ENCODE results near the gene NUDT14. TPM values are rescaled to one million over a fixed set of nuclear protein-coding genes. Genes with fewer than 3 reads are reported as not detected.

Gene NUDT14
- total RNA-seq, 4 donors from 2014 or later, result 0.66 to 2.7 (median 1.8) TPM

GRCh38 chr14:105128059-105128458 is 53.1 kb downstream of the NUDT14 start:
- H3K27ac ChIP-seq, result no peak overlapping the region
- no peak overlapping the region for H3K4me3 ChIP-seq
- DNase-seq (ENCODE audit: low spot score in 2 of 2), result no peak
- H3K27me3 ChIP-seq, result no peaks in the 10 kb centered on the region
- no peaks in the 10 kb centered on the region for H3K4me1 ChIP-seq
- TF ChIP-seq POLR2A (IDR thresholded peaks at IDR 0.05) (no peak), CTCF (IDR thresholded peaks at IDR 0.05) (no peak), EP300 (IDR thresholded peaks at IDR 0.05) (no peak)
- 49 to 59% methylated on average over 5 of the region's 5 CpGs for WGBS, 2 donors
- H3K9me3 ChIP-seq, result peaks cover 0 to 33% (median 2%) of the 10 kb centered on the region in 4 donors
- no peaks in the 10 kb centered on the region for H3K36me3 ChIP-seq

- TF ChIP-seq POLR2A (IDR thresholded peaks at IDR 0.05), result no peak
- no peak for TF ChIP-seq CTCF (IDR thresholded peaks at IDR 0.05)
- no peak for TF ChIP-seq EP300 (IDR thresholded peaks at IDR 0.05)
- Histone ChIP-seq H3K4me1 (no peaks in the 10 kb centered on the region), H3K27me3 (no peaks in the 10 kb centered on the region), H3K36me3 (no peaks in the 10 kb centered on the region), H3K4me3 (no peak overlapping the region), H3K9me3 (peaks cover 0 to 40% (median 2%) of the 10 kb centered on the region in 4 donors), H3K27ac (no peak overlapping the region)
- 53 to 68% methylated on average over 9 of the region's 9 CpGs for WGBS, 2 donors
- DNase-seq (ENCODE audit: low spot score in 2 of 2), result no peak
Measured at GRCh38 chr14:105126981-105127329, 54.2 kb downstream of the NUDT14 start.

- Histone ChIP-seq H3K4me3 (no peak overlapping the region), H3K36me3 (no peaks in the 10 kb centered on the region), H3K27me3 (no peaks in the 10 kb centered on the region), H3K4me1 (no peaks in the 10 kb centered on the region), H3K27ac (no peak overlapping the region), H3K9me3 (peaks cover 0 to 40% (median 3%) of the 10 kb centered on the region in 4 donors)
- TF ChIP-seq CTCF (IDR thresholded peaks at IDR 0.05), result no peak
- no peak for TF ChIP-seq POLR2A (IDR thresholded peaks at IDR 0.05)
- TF ChIP-seq EP300 (IDR thresholded peaks at IDR 0.05), result no peak
- DNase-seq (ENCODE audit: low spot score in 2 of 2), result no peak
- WGBS, 2 donors, result 72 to 73% methylated on average over 22 of the region's 22 CpGs
Measured at GRCh38 chr14:105126126-105126980, 54.8 kb downstream of the NUDT14 start.

- Histone ChIP-seq H3K9me3 (peaks cover 0 to 36% (median 1%) of the 10 kb centered on the region in 4 donors), H3K4me3 (no peak overlapping the region), H3K27me3 (peaks cover 0 to 5% of the 10 kb centered on the region in 2 donors), H3K36me3 (no peaks in the 10 kb centered on the region), H3K27ac (no peak overlapping the region), H3K4me1 (no peaks in the 10 kb centered on the region)
- TF ChIP-seq EP300 (IDR thresholded peaks at IDR 0.05) (no peak), POLR2A (IDR thresholded peaks at IDR 0.05) (no peak), CTCF (IDR thresholded peaks at IDR 0.05) (no peak)
- WGBS, 2 donors, result 54 to 80% methylated on average over 5 of the region's 5 CpGs
- no peak for DNase-seq (ENCODE audit: low spot score in 2 of 2)
Measured at GRCh38 chr14:105124823-105125222, 56.3 kb downstream of the NUDT14 start.

GRCh38 chr14:105123981-105124765 is 56.9 kb downstream of the NUDT14 start:
- H3K9me3 ChIP-seq, result peaks cover 0 to 36% (median 1%) of the 10 kb centered on the region in 4 donors
- H3K36me3 ChIP-seq, result no peaks in the 10 kb centered on the region
- 52 to 57% methylated on average over 17 of the region's 17 CpGs for WGBS, 2 donors
- H3K27me3 ChIP-seq, result peaks cover 0 to 9% of the 10 kb centered on the region in 2 donors
- H3K4me3 ChIP-seq, result no peak overlapping the region
- no peak overlapping the region for H3K27ac ChIP-seq
- TF ChIP-seq CTCF (IDR thresholded peaks at IDR 0.05) (no peak), EP300 (IDR thresholded peaks at IDR 0.05) (no peak), POLR2A (IDR thresholded peaks at IDR 0.05) (no peak)
- H3K4me1 ChIP-seq, result no peaks in the 10 kb centered on the region
- DNase-seq (ENCODE audit: low spot score in 2 of 2), result no peak

Data from tibial nerve (tissue), 4 donors.